ENCODE measurements around the gene ECHDC1.
"Not testable (repeated sequence)": the region's sequence is repeated elsewhere in the genome, so short reads cannot be mapped to it uniquely, and the experiment has no call there.

Gene ECHDC1

DNA sequence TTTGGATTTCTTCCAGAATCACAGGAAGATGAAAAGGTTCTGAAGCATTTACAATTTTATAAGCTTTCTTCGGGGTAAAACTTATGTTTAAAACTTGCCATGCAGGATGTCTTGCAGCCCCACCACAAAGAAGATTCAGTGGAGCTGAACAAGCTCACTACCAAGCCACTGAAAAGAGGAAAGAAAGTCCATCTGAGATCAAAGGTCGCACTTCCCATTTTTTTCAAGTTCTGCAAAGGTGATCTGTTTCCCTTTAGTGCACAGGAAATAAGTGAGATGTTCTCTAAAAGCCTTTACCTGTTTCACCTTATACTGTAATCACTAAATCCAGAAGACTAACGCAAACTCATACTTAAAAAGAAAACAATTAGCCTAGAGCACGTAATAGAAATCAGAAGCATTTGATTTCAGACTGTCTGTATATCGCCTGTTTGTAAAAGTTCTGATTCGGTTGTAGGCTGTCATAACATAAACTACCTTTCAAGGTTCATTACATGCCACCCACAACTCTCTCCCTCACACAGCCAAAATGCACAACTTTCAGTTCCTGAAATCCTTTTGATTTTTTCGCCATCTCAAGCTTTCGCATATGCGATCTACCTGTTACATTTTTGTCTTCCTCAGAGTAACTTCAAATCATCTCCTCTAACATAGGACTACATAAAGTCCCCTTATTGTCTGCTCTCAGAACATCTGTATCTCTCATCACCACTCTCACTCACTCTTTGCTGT lies 1.8 kb downstream of the ECHDC1 start:
- DNase-seq (ENCODE audit: low spot score), result peak; percentile 69

DNA sequence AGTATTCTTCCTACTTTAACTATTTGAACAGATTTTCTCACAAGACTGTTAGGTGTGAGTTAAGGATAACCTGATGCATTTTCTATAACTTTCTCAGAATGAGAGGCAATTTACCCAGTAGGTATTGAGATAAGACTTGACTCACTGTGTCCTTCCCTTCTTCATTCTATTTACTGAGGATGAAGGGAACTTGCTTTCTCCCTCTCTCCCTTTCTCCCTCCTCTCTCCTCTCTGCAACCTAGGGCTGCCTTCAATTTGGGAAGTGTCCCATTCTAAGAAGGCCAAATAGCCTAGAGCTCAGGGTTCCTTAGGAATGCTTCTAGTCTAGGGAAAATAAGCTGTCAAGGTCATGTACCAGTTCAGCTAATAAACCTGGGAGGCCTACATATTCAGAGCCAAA lies 3.2 kb downstream of the ECHDC1 start:
- DNase-seq (ENCODE audit: low spot score), result no peak

DNA sequence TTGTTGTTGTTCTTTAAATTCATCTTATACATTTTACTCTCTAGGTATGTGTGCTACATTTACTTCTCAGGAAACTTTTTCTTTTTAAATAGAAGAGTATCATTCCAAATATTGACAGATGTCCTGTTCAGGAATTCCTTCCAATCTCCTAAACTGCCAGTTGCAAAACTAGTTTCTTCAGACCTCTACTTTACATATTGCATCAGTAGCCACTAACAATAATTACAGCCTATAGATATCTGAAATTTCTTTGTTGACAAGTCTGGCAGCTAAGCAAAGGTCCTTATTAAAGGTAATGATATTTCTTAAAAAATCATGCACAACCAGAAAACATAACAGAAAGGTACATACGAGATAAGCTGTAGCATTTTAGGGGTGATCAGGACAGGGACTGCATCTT lies 4.5 kb downstream of the ECHDC1 start:
- no peak for DNase-seq (ENCODE audit: low spot score)

DNA sequence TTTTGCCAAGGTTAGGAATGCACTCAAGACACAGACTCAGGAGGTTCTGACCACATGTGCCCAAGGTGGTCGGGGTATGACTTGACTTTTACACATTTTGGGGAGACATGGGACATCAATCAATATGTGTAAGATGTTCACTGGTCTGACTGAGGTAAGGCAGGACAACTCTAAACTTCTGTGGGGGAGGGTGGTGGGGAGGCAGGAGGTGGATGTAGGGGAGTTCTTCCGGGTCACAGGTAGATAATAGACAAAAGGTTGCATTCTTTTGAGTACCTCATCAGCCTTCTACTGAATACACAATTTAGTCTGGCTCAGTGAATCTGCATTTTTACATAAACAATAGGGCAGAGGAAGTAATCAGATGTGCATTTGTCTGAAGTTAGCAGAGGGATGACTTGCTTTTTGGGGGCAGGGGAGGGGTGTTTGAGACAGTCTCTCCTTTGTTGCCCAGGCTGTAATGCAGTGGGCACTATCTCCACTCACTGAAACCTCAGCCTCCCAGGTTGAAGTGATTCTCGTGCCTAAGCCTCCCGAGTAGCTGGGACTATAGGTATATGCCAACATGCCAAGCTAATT lies 10.9 kb downstream of the ECHDC1 start:
- DNase-seq (ENCODE audit: low spot score), result no peak

DNA sequence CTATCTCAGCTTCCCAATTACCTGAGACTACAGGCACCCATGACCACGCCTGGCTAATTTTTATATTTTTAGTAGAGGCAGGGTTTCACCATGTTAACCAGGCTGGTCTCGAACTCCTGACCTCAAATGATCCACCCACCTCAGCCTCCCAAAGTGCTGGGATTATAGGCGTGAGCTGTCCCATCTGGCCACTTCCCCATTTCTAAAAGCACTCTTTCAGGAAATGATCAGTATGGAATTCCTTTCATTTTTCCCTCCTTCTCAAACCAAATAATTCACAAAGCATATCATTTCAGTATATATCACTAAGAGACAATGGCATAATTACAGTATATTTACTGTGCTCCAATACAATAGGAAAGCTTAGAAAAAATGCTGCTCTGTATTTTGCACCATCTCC lies 12.2 kb downstream of the ECHDC1 start:
- not testable (repeated sequence) for DNase-seq (ENCODE audit: low spot score)

DNA sequence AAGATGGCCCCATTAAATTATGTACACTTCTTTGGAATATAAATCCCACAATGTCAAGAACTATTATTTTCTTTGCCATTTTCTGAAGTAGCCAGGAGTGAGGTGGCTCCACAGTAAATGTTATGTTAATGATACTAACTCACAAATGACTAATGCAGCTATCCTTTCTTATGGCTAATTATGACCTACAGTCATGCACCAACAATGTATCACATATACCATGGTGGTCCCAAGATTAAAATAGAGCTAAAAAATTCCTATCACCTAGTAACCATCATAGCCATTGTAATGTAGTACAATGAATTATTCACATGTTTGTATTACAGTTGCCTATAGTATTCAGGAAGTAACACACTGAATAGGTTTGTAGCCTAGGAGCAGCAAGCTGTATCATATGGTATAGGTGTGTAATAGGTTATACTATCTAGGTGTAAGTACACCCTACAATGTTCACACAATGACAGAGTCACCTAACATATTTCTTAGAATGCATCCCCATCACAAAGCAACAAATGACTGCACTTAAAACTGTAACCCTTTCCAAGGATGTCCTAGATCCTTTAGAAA lies 15.3 kb downstream of the ECHDC1 start:
- no peak for DNase-seq (ENCODE audit: low spot score)

DNA sequence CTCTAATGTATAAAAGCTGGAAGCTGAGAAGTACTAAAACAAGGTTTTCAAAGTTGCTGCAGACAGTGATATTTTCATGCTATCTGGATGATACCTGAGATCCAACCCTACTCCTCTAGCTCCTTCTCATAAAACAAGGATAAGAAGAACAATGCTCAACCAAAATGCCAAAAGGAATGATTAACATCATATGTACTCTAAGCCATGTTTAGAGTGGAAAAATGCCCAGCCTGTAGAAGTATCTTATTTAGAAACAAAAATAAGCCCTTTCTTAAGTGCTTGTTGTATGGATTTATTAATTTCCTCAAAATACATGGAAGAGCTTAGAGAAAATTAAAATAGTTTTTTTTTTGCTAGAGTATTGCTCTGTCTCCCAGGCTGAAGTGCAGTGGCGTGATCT lies 23.7 kb downstream of the ECHDC1 start:
- DNase-seq (ENCODE audit: low spot score), result no peak

DNA sequence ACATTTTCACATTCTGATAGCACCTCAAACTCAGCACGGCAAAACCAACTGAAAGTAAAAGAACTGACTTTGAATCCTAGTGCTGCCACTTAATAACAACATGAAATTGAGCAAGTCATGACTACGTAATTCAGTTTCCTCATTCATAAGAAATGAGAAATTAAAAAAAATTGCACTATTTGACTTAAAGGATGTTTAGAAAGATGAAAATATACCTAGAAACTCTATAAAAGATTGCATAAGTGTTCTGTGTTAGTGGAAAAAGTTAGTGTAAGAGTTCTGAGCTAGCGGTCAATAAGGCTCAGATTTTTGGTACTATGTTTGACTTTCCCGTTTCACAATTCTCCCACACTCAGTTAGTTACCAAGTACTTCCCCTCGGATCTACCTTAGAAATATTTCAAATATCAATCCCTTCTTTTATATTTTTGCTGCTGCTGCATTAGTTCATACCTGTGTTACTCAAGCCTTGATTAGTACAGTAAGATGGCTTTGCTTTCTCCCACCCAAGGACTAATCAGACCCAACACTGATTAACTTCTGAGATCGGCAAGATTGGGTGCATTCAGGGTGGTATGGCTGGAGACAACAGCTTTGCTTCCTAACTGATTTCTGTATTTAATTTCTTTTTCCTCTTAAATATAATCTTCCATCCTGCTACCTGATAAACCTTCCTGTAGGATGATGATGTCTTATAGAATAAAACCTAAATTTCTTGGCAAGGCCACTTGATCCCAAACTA lies 25.9 kb downstream of the ECHDC1 start:
- DNase-seq (ENCODE audit: low spot score), result no peak

DNA sequence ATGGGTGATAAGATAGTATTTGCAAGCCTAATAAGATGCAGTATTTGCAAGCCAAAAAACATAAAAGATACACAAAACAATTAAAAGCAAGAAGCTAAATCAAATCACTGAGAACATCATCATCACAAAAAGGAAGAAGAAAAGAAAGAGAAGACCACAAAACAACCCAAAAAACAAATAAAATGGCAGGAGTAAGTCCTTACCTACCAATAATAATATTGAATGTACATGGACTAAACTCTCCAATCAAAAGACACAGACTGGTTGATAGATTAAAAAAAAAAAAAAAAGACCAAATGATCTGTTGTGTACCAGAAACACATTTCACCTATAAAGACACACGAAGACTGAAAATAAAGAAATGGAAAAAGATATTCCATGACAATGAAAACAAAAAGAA lies 37.7 kb downstream of the ECHDC1 start:
- DNase-seq (ENCODE audit: low spot score), result no peak

DNA sequence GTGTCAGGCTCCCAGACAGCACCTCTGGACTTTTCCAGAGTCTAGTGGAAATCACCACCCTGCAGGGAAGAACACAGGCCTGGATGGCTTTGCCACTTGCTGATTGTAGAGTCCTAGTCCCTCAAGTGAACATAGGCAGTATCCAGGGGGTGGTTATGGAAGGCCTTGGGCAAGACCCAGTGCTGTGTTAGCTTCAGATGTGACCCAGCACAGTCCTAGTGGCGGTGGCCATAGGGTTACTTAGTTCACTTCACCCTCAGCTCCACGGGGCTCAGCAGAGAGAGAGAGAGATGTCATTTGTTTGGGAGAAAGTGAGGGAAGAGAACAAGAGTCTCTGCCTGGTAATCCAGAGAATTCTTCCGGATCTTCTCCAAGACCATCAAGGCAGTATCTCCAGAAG lies 39.5 kb downstream of the ECHDC1 start:
- DNase-seq (ENCODE audit: low spot score), result no peak

DNA sequence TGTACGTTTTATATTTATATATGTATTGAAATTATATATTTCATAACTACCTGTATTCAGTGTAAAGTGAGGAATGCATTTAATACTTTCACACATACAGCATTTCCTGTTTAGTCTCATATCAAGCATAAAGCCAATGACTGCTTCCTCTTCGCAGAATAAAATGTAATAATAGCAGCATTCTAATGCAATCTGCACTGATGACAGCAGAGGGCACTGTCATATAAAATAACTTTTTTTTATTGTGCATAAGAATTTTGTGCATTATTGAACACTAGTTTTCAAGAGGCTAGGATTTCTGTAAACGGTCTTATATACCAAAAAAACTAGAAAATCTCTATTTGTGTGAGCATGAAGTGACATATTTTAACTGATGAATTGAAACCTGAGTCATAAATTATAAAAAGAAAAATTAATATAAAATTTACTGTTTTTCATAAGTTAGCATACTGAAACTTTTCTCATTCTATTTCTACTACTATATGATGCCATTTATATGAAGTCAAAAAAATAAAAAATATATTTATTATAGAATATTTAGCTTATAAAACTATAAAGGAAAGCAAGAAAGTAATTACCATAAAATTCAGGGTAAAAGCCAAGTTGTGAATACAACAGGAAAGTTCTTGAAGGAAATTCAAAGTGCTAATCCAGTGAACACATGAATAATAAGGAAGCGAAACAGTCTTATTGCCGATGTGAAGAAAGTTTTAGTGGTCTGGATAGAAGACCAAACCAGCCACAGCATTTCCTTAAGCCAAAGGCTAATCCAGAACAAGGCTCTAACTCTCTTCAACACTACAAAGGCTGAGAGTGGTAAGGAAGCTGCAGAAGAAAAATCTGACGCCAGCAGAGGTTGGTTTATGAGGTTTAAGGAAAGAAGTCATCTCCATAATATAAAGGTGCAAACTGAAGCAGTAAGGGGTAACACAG lies 40.4 kb downstream of the ECHDC1 start:
- DNase-seq (ENCODE audit: low spot score), result peak; percentile 84

DNA sequence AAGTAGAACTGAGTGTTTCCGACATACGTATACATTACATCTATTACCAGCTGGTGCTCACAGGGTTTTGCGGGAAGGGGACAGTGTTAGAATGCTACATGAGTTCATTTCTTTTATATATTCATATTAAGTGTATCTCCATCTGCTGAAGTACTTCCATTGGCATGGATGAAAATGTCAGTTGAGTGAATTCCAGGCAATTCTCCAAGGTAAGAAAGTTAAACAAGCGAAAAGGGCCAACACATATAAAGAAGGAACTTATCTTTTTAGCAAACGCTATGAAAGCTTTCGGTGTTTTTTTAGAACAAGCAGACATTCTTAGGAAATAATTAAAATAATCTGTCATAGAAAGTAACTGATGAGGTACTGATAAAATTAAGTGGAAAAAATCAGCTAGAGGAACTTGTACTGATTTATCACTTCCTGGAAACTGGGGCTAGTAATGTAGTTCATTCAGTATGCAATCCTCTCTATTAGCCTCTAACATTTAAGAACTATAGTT lies 42.2 kb downstream of the ECHDC1 start:
- DNase-seq (ENCODE audit: low spot score), result no peak

DNA sequence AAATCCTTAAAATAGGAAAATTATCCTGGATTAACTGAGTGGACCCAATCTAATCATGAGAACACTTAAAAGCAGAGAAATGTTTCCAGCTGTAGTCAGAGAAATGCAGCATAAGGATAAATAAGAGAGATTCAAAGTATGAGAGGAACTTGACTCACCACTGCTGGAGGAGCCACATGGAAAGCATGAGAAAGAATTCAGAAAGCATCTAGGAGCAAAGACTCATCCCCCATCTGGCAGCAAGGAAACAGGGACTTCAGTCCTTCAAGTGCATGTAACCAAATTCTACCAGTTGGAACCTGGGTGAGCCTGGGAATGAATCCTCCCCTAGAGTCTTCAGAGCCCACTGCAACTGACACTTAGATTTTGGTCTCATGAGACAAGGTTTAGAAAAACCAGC lies 43.0 kb downstream of the ECHDC1 start:
- DNase-seq (ENCODE audit: low spot score), result no peak

DNA sequence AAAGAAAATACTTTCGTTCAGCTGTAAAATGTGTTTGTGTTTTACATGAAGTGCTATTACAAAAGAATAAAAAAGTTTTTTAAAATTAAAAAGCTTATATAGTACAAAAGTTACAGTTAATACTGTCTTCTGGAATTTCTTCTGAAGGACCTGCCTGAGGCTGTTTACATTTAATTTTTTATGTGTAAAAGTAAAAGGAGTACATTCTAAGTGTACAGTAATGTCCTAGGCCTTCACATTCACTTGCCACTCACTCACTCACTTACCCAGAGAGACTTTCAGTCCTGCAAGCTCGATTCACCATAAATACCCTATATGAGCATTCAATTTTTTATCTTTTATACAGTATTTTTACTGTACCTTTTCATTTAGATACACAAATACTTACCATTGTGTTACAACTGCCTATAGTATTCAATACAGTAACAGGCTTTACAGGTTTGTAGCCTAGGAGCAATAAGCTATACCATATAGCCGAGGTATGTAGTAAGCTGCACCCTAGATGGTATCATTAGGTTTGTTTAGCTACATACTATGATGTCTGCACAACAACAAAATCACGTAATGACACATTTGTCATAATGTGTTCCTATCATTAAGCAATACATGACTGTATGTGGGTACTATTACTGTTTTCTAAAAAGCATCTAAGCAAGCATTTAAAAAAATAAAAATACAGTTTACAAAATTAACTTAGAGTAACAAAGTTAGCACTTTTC lies 43.7 kb downstream of the ECHDC1 start:
- no peak for DNase-seq (ENCODE audit: low spot score)

DNA sequence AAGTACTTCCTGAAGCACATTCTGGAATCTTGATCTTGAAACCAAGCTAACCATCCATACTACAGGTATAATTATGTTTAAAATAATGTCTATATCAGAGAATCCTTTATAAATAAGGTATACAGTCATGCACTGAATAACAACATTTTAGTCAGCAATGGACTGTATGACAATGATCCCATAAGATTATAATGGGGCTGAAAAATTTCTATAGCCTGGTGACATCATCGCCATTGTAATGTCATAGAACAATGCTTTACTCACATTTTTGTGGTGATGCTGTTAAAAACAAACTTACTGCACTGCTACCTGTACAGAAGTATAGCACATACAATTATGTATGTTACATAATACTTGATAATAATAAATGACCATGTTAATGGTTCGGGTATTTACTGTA lies 44.9 kb downstream of the ECHDC1 start:
- no peak for DNase-seq (ENCODE audit: low spot score)

DNA sequence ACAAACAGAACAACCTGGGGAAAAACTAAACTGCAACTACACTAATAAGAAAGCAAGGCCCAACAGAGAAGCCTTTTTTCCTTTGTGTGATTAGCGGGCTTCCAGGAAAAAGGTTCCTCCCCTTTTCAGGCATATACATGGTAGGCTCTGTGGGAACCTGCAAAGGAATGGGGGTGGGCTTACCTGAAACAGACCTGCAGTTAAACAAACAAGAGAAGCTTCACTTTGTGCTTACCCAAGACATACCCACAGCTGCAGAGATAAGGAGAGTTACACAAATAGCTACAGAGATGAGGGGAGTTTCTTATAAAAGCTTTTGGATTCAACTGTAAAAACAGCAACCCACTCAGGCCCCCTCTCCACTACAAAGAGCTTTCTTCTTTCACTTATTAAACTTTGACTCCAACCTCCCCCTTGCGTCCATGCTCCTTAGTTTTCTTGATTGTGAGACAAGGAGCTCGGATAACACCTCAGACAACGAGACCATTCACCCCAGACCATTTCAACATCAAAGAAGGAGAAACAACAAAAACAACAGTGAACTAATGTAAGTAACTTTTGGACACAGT lies 45.8 kb downstream of the ECHDC1 start:
- no peak for DNase-seq (ENCODE audit: low spot score)

DNA sequence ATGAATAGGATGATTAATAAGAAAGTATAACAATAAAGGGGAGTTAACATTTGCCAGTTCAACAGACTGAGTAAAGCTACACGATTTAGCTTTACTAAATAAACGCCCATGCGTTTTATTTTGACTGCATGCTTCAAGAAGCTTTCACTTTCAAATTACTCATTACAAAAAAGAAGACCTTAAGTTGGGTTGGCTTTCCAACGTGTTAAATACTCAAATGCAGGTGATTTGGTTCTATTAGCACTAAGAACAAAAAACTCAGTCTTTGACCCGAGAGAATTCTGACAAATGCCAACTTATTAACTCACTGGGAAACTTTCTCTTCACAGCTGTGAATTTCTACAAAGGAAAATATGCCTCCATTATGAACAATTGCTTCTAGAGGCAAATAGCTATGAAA lies 51.9 kb downstream of the ECHDC1 start:
- DNase-seq (ENCODE audit: low spot score), result no peak

DNA sequence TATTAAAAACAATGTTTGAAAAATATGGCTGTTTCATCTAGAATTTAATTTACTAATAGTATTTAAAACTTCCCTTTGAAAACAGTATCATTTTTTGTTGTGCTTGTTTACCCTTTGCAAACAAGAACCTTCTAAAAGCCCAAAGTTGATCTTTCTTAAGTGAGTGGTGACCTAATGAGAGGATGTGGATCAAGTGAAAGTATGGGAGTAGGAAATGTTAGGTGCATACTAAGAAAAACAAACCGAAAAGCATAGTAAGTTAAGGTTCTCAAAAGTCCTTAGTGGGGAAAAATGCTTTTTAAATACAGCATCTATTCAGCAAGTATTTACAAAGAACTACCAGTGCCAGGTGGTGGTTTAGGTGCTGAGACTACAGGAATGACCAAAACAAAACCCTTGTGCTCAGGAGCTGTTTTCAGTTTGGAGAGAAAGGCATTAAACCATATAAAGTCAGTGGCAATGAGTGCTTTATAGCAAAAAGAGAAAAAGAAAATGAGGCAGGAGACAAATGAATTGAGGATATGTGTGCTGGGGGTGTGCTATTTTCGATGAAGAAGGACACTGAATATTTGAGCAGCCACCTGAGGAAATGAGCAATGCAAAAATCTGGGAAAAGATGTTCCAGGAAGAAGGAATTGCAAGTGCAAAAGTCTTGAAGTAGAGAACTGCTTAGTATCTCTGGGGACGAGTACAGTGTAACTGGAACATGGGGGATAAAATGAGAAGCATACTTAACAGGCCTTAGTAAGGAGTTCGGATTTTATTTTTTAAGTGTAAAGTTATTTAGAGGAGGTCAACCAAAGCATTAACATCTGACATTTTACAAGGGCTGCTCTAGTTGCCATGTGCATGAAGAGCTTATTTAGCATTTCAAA lies 52.8 kb downstream of the ECHDC1 start:
- no peak for DNase-seq (ENCODE audit: low spot score)

DNA sequence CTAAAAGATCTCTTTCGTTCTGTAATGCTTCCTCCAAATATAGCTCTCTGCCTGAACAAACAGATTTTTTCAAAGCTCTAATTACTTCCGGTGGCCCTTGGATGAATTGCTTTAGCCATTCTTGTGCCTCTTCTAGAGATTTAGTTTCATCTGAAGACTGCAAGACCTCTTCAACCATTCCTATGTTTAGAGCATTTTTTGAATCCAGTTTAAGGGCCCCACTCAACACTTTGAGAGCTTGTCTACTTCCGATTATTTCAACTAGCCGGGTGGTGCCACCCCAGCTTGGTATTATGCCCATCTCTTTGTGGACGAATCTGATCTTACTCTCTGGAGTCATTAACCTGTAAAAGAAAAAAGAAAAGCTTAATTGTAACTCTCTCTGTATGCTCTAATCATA lies 53.5 kb downstream of the ECHDC1 start:
- DNase-seq (ENCODE audit: low spot score), result no peak

DNA sequence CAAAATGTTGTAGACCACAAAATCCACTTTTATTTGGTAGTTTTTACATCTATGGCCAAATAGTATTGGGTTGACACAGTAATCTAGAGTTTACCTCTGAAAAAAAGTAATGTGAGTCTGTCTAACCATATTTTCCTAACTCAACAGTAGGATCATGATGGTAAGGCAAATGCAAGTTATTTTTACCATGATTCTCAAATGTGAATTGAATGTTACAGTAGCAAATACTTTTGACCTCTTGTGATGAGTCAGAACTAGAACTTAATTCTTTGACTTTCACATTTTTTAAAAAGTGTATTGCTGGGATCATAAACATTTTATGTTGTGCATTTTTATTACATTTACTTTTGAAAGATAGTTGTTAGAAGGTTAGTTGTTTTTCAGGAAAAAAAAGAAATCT lies 54.7 kb downstream of the ECHDC1 start:
- DNase-seq (ENCODE audit: low spot score), result no peak
